CD4-positive, alpha-beta T cell treated with Interleukin-6 for 4 hours (primary cell): ENCODE data around the gene GH2.
A peak's percentile ranks its signal among the peaks of the same experiment; 100 is the strongest.
"Not testable (repeated sequence)": the region's sequence is repeated elsewhere in the genome, so short reads cannot be mapped to it uniquely, and the experiment has no call there.

ENCODE experiments used
- DNase-seq: peaks from one replicate; pipeline ENCODE4 v3.0.0-alpha.2; 2020; ENCODE audit warnings: mixed read lengths

The GH2 gene

DNA sequence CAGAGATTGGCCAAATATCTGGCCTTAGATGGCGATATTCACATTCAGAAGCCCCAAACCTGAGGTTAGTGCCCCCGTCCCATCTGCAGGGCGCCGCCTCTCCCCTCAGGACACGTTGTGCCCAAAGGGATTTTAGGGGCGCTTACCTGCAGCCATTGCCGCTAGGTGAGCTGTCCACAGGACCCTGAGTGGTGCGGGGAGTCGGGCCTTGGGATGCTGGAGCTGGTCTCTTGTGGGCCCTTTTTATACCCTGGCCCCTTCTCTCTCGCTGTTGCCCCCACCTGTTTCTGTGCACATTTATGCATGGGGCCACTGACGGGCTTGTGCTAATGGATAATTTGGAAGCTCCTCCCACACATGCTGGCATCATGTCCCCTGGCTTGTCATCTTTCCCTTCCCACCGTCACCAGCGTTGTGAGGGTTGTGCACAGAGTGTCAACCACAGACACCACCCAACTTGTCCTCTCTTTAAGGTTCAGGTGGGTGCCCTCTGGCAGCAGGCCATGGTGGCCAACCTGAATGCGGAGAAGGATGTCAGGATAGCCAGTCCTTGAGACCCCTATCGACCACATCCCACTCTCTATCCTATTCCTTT is 29.4 kb upstream of the GH2 start, which contains the start of gene CSHL1:
CSHL1 (minus strand) TSS at position 218 of the 595 bp plus-strand sequence; CDS start at position 156, 62 bp downstream.
- DNase-seq = no peak

DNA sequence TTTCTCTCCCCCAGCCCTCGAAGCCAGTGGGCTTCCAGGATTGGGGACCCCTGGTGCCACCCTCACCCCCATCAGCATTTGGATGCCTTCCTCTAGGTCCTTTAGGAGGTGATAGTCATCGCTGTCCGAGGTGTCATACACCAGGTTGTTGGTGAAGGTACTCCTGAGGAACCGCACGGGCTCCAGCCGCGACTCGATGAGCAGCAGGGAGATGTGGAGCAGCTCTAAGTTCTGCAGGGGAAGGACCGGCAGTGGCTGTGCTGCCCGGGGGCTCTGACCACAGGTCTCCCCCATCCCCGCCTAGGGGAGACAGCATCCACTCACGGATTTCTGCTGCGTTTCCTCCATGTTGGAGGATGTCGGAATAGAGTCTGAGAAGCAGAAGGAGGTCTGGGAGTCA is 28.4 kb upstream of the GH2 start:
- no peak for DNase-seq

DNA sequence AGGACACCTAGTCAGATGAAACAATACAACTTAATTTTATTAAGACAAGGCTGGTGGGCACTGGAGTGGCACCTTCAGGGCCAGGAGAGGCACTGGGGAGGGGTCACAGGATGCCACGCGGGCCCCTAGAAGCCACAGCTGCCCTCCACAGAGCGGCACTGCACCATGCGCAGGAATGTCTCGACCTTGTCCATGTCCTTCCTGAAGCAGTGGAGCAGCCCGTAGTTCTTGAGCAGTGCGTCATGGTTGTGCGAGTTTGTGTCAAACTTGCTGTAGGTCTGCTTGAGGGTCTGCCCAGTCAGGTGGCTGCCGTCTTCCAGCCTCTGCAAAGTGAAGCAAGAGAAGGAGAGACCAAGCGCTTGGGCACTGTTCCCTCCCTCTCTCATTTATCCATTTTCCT is 27.8 kb upstream of the GH2 start:
- DNase-seq = not testable (repeated sequence)

DNA sequence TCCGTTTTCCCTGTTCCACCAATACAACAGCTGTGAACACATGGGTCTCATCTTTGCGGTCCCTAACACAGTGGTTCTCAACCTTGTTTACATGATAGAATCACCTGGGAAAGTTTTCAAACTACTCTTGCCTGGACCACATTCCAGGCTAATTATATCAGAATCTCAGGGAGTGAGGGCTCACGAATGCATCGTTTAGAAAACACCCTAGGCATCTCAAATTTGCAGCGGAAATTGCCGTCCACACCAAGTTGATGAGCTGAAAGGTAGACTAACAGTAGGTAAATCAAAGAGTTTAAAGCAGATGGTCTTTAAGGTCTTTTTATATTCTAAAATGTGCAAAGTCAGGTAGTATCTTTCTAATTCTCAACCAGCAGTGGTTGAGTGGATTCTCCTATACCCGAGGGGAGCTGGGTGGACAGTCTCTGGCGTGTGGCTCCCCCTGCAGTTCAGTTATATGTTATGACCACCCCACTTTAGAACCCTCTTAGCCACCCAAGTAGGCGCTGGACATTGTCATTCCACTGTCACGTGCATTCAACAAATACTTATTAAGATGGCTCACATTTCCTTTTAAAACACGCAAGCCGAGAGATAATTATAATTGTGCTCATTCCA is 25.5 kb upstream of the GH2 start:
- peak; percentile 9 for DNase-seq

DNA sequence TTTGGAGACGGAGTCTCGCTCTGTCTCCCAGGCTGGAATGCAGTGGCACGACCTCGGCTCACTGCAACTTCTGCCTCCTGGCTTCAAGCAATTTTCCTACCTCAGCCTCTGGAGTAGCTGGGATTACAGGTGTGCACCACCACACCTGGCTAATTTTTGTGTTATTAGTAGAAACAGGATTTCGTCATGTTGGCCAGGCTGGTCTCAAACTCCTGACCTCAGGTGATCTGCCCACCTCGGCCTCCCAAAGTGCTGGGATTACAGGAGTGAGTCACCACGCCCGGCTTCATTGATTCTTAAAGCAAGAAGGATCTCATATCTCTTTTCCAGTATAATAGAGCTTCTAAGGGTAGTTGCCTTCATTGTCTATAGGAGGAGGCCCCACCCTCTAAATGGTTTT is 23.1 kb upstream of the GH2 start:
- DNase-seq = not testable (repeated sequence)

DNA sequence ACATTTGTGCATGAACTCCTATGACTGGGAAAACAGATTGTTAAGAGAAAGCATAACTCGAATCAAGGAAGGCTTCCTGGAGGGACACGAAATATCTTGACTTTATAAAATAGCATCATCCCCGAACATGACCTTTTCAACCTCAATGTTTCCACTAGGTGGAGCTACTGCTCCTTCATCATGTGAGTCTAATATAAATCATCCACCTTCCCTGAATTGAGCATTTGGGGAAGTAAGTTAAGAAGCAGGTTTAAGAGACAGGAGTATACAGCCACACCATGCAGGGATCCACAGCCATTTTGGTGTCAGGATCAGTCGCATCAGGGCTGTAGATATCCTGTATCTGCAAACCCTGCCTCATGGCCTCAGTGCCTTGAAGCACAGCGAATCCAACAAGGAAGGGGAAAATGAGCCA is 22.1 kb upstream of the GH2 start:
- DNase-seq = not testable (repeated sequence)

DNA sequence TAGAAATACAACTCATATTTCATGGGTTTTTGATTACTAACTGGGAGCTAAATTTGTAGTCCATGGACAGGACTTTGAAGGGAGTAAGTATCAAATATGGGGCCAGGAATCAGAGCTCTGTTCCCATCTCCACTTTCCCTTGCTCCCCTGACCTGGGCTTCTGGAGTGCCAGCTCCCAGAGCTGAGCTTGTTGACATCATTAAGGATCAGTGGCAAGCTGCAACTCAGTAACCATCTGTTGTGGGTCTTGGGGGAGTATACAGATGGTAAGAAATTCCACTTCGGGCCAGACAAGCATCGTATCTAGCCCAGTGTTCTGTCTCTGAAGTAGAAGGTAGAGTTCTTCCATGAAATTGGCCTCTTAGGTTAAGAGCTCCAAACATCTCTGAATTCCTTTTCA is 20.2 kb upstream of the GH2 start:
- not testable (repeated sequence) for DNase-seq

DNA sequence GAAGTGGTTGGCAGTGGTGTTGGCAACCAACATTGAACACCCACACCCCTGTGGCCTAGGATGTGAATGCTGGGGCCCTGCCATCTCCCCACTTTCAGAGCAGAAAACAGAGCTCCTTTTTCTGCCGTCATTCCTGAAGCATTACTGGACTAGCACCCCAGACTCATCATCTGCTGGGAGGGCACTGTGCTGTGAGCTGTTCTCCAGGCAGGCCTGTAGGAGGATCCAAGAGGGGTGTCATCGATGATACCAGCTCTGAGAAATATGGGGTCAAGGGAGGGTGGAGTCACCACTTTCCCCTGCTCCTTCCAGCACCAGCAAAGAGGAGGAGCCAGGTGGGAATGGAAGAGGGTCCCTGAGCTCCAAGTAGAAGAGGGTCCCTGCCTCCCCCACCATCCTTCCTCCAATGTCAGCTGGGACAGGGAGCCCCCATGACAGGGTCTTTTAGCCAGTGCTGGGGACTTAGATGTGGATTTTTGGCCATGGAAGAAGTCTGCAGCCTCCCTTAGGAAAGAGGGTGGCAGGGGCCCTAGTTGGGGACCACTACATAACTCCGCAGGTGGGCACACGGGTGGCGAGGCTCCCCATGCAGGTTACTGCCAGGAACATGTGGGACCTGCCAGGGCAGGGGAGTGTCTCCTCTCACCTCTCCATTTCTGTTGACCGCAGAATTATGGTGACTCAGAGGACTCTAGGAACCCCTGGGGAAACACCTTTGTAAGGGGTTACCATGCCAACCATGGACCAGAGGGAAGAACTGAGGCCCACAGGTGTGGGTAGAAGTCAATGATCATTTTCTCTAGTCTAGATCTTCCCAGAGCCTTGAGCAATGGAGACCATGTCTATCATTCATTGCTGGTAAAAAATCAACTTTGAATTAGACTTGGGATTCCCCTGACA is 17.4 kb upstream of the GH2 start:
- peak; percentile 11 for DNase-seq

DNA sequence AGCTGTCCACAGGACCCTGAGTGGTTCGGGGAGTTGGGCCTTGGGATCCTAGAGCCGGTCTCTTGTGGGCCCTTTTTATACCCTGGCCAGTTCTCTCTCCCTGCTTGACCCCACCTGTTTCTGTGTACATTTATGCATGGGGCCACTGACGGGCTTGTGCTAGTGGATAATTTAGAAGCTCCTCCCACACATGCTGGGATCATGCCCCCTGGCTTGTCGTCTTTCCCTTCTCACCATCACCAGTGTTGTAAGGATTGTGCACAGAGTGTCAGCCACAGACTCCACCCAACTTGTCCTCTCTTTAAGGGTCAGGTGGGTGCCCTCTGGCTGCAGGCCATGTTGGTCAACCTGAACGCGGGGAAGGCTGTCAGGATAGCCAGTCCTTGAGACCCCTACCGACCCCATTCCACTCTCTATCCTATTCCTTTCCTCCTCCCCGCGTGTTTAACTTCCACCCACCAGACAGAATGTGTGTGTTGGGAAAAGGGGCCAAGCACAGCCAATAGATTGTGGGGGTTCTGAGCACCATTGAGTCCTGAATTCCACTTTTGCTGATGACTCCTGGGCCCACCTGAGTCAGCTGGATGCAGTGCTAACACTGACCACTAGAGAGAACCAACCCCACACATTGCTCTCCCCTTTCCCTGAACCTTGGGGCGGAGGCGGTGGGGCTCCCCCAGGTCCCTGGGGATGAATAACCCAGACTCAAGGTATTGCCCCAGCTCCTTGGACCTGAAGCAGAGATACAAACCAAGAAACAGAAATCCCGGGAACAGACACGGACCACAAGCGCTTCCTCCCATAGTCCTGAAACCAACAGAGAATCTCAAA is 15.0 kb upstream of the GH2 start, which contains the start of gene CSH1:
CSH1 (minus strand) TSS at position 51 of the 831 bp plus-strand sequence. CDS start 63 bp downstream, outside the sequence.
- not testable (repeated sequence) for DNase-seq

DNA sequence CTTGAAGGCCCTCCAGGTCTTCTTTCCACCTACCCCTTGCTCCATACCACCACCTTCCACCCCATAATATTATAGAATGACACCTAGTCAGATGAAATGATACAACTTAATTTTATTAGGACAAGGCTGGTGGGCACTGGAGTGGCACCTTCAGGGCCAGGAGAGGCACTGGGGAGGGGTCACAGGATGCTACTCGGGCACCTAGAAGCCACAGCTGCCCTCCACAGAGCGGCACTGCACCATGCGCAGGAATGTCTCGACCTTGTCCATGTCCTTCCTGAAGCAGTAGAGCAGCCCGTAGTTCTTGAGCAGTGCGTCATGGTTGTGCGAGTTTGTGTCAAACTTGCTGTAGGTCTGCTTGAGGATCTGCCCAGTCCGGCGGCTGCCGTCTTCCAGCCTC is 13.1 kb upstream of the GH2 start:
- DNase-seq = not testable (repeated sequence)

DNA sequence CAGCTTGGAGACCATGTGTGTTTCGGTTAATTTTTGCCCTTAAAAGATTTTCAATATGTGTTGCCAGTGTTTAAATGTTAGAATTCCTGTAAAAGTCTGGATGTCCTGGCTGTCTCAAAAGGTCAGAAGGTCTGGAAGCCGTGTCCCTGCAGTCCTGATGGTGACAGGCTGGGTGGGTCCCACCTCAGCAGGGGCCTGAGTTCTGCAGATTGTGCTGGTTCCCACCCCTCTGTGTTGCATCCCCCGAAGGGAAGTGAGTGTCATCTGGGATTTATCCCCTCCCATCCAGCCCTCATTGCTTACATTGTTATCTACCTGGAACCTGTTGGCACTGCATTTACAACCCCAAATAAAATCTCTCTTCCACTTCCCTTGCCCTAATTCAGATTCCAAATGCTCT is 12.3 kb upstream of the GH2 start:
- DNase-seq = not testable (repeated sequence)

DNA sequence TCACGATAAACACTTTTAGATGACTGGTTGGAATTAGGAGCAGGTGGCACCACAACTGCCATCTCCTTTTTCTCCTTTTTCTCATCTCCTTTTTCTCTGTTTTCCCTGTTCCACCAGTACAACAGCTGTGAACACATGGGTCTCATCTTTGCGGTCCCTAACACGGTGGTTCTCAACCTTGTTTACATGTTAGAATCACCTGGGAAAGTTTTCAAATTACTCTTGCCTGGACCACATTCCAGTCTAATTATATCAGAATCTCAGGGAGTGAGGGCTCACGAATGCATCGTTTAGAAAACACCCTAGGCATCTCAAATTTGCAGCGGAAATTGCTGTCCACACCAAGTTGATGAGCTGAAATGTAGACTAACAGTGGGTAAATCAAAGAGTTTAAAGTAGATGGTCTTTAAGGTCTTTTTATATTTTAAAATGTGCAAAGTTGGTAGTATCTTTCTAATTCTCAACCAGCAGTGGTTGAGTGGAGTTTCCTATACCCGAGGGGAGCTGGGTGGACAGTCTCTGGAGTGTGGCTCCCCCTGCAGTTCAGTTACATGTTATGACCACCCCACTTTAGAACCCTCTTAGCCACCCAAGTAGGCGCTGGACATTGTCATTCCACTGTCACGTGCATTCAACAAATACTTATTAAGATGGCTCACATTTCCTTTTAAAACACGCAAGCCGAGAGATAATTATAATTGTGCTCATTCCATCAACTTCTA is 10.7 kb upstream of the GH2 start:
- DNase-seq = not testable (repeated sequence)

DNA sequence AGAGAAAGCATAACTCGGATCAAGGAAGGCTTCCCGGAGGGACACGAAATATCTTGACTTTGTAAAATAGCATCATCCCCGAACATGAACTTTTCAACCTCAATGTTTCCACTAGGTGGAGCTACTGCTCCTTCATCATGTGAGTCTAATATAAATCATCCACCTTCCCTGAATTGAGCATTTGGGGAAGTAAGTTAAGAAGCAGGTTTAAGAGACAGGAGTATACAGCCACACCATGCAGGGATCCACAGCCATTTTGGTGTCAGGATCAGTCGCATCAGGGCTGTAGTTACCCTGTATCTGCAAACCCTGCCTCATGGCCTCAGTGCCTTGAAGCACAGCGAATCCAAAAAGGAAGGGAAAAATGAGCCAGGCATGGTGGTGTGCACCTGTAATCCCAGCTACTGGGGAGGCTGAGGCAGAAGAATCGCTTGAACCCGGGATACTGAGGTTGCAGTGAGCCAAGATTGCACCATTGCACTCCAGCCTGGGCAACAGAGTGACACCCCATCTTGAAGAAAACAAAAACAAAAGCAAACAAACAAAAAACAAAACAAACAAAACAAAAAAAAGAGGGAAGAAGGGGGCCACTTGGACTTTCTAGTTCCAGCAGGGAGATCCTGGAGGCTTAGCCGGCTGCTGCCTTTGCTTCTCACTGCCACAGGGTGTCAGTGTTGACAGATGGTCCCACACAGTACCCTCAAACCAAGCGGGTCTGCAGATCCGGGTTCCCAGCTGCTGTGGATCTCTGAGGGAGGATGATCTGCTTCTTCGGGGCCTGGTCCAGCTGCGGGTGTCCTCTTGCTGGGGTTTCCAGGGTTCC is 7.5 kb upstream of the GH2 start:
- not testable (repeated sequence) for DNase-seq

DNA sequence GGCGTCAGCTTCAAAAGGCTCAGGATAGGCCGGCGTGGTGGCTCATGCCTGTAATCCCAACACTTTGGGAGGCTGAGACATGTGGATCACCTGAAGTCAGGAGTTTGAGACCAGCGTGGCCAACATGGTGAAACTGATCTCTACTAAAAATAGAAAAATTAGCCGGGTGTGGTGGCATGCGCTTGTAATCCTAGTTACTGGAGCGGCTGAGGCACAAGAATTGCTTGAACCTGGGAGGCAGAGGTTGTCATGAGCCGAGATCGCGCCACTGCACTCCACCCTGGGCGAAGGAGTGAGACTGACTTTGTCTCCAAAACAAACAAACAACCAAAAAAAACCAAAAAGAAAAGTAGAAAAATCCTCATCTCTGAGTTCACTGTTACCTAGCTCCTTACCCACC is 3.4 kb upstream of the GH2 start:
- DNase-seq = not testable (repeated sequence)

DNA sequence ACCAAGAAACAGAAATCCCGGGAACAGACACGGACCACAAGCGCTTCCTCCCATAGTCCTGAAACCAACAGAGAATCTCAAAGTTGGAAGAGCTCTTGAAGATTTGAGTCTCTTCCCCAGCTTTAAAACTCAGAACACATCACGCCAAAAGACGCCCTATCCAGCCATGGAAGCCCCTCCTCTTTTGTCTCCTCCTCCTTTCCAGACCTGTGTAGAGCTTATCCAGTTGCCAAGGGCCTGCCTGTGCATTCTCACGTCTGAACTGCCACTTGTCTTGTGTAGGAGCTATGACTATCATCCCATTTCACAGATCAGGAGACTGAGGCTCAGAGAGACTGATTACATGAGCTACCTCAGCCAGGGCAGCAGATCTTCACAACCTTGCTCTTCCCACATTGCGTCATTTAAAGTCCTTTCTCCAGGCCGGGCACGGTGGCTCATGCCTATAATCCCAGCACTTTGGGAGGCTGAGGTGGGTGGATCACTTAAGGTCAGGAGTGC is 932 bp upstream of the GH2 start:
- DNase-seq = not testable (repeated sequence)

DNA sequence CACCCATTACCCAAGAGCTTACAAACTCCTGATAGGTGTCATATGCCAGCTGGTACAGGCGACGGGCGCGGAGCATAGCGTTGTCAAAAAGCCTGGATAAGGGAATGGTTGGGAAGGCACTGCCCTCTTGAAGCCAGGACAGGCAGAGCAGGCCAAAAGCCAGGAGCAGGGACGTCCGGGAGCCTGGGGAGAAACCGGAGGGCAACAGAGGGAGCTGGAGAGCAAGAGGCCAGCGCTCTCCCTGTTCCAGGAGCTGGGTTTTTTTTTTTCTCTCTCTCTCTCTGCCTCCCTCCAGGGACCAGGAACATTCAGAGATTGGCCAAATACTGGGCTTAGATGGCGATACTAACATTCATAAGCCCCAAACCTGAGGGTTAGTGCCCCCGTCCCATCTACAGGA is 407 bp downstream of the GH2 start:
- DNase-seq = not testable (repeated sequence)

DNA sequence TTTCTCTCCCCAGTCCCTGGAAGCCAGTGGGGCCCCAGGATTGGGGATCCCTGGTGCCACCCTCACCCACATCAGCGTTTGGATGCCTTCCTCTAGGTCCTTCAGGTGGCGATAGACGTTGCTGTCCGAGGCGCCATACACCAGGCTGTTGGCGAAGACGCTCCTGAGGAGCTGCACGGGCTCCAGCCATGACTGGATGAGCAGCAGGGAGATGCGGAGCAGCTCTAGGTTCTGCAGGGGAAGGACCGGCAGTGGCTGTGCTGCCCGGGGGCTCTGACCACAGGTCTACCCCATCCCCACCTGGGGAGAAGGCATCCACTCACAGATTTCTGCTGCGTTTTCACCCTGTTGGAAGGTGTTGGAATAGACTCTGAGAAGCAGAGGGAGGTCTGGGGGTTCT is 1.0 kb downstream of the GH2 start:
- no peak for DNase-seq

DNA sequence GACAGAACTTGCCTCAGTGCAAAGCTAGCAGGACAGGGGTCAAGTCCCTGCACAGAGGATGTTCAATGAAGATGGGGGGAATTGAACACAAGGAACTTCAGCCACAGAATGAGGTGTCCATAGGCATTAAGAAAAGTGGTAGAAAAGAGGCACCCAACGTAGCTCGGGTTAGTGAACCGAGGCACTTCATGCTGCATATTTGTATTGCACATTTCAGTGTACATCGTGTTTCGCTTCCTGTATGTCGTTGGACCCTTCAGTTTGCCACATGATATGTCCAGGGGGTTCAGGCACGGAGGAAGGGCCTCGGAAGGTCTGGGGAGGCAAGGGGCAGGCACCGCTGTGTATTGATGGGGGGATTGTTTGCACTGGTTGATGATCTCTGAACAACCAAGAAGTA is 3.3 kb downstream of the GH2 start:
- DNase-seq = not testable (repeated sequence)

DNA sequence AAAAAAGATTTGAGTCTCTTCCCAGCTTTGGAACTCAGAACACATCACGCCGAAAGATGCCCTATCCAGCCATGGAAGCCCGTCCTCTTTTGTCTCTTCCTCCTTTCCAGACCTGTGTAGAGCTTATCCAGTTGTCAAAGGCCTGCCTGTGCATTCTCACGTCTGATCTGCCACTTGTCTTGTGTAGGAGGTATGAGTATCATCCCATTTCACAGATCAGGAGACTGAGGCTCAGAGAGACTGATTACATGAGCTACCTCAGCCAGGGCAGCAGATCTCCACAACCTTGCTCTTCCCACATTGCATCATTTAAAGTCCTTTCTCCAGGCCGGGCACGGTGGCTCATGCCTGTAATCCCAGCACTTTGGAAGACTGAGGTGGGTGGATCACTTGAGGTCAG is 7.1 kb downstream of the GH2 start:
- DNase-seq = not testable (repeated sequence)

DNA sequence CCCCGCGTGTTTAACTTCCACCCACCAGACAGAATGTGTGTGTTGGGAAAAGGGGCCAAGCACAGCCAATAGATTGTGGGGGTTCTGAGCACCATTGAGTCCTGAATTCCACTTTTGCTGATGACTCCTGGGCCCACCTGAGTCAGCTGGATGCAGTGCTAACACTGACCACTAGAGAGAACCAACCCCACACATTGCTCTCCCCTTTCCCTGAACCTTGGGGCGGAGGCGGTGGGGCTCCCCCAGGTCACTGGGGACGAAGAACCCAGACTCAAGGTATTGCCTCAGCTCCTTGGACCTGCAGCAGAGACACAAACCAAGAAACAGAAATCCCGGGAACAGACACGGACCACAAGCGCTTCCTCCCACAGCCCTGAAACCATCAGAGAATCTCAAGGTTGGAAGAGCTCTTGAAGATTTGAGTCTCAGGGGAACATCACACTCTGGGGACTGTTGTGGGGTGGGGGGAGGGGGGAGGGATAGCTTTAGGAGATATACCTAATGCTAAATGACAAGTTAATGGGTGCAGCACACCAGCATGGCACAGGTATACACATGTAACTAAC is 7.6 kb downstream of the GH2 start:
- DNase-seq = not testable (repeated sequence)
